HG03280 (cell line): Measurements from ENCODE around the gene TBC1D7.
"Not testable (repeated sequence)": the region's sequence is repeated elsewhere in the genome, so short reads cannot be mapped to it uniquely, and the experiment has no call there.

Source experiments
- ATAC-seq: cut with Tn5 transposase; IDR thresholded peaks from one replicate; pipeline ENCODE4 v1.9.1; 2021; ENCODE audit warnings: mild to moderate bottlenecking, moderate library complexity; ENCODE audit not compliant: unreplicated experiment

TBC1D7 gene

DNA sequence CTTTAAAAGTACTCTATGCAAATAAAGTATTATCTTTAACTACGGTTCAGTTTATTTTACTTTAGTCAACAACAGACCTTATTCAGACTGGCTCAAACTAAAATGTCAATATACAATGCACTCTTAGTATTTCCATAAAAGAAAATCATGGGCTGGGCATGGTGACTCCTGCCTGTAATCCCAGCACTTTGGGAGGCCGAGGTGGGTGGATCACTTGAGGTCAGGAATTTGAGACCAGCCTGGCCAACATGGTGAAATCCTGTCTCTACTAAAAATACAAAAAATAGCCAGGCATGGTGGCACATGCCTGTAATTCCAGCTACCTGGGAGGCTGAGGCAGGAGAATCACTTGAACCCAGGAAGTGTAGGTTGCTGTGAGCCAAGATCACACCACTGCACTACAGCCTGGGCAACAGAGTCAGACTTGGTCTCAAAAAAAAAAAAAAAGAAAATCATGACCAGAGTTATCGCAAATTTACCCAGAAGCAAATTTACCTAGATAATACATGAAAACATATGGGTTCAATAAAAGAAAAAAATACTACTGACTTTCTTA, 2.2 kb downstream of the TBC1D7 start:
- not testable (repeated sequence) for ATAC-seq

DNA sequence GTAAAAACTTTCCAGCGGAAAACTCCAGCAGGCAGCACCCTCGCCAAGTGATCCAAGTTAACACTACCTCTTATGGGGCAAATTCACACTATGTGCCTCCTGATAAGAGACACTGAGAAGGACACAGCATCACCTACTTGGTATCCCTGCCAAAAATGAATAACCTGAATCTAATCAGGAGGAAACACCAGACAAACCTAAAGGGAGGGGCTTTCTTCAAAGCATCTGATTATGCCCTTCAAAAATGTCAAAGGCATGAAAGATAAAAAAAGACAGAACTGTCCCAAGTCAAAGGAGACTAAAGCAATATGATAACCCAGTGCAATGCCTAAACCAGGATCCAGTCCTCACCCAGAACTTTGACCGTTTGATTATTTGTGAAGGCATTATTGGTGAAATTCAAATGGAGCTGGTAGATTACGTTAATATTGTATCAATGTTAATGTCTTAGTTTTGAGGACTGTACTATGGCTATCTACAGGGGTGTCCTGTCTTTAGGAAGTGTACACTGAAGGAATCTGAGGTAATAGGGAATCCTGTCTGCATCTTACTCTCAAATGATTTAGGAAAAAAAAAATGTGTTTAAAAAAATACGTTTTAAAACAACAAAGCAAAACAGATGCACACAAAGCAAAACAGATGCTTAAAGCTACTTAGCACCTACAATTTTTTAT, 8.3 kb downstream of the TBC1D7 start:
- no peak for ATAC-seq

DNA sequence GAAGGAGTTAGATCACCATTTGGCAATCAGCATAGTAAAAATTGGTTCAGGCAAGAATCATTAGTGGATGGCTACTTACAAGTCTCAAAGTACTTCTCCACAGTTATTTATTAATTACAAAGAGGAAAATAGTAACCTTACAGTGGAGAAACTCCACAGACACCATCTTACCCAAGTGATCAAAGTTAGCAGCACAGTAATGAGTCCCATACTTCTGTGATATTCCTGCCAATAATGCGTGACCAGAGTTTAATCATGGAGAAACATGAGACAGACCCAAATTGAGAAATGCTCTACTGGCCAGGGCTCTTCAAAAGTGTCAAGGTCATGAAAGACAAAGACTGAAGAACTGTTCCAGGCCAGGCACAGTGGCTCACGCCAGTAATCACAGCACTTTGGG, 9.5 kb downstream of the TBC1D7 start:
- ATAC-seq = no peak

DNA sequence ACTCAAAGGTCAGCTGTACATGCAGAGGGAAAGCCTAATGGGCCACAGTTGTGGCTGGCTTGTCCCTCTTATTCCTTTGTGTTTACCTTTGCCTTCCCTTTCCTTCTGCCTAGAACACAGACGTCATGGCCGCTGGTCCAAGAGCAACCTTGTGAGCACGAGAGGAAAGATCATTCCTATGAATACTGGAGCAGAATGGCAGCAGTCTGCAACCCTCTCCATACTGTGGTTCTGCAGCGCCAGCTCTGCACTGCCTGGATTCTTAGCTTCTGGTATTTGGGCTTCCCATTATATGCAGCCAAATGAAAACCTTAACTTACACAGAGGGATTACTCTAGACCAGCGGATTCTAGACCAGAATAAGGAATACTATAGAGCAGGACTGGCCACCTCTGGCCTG, 12.4 kb downstream of the TBC1D7 start:
- ATAC-seq = no peak

DNA sequence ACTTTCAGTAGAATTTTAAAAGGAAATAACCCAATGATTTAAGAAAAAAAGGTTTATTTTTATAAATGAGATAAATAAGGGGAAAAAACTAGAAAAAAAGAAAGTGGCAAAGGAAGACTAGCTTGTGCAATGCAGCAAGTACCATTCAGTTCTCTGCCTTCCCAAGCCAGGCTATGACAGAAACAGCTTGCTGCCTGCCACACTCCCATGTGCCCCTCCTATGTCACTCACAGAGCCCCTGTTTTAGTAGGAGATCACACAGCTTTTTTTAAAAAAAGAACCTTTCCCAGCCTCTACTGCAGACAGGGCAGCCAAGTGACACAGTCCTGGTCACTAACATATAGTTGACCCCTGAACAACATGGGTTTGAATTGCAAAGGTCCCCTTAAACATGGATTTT, 13.5 kb downstream of the TBC1D7 start:
- ATAC-seq = no peak

DNA sequence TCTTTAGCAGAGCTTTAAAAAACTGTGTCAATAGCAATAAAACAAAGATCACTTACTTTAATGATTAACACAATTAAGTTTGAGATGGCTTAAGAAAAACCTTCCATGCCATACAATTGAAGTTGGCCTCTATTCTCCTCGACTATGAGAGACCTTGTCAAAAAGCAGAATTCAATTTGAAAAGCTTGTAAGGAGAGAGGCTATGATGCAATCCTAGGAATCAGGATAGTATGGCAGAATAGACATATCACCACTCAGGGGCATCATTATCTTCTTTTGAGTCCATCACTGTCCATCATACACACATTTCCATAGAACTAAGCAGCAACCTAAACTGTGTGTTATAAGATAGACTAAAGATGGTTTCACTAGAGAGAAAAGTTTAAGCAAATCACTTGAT, 17.2 kb downstream of the TBC1D7 start:
- no peak for ATAC-seq

DNA sequence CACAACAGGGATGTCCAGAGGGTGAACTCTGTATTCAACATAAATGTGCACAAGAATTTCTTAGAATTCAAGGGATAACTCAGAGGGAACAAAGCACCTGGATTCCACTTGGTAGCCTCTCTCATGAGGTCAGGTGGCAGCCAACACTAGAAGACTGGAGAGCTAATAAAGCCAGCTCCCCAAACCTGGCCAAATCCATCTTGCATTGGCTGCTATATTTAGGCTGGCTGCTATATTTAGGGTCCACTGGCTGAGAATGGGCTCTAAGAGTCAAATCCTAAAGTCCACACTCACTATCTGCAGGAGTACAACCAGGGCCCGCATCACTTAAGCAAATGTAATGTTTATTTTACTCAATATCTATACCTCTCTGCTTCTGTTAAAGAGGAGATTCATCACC, 20.0 kb downstream of the TBC1D7 start:
- ATAC-seq = no peak

DNA sequence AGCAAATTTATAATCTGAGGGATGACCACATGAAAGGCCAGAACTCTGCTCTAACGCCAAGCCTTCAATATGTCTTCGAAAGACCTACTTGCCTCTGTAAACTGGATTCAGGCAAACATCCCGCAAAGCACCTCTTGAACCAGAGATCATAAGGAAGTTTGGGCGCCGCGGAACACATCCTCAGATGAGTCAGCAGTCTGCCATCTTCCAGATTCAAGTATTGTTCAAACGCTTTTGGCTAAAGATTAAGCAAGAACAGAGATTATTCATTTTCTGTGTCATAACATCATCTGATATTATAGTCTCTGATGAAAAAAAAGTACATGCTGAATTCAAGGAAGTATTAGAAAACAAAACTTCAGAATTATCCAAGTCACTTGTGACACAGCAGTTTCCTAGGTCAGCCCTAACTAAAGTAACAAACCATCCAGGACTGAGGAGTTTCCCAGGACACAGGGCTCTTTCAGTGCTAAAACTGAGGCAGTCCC, 20.8 kb downstream of the TBC1D7 start:
- no peak for ATAC-seq

DNA sequence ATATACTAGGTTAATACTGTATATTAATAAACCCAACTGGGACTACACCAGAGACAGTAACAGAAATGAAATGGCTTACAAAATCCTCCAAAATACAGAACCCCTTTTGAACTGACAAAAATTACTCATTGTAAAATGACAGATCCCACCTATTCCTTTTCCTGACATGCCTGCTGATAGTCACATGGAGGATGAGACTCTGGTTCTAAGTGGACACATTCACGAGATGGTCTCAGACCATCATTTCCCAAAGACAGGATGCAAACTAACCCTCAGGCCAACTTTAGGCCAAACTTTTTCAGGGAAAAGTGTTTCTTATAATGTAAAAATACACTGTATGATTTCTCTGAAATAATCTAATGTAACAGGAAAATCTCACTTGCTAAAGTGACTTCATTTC, 22.5 kb downstream of the TBC1D7 start:
- ATAC-seq = no peak

DNA sequence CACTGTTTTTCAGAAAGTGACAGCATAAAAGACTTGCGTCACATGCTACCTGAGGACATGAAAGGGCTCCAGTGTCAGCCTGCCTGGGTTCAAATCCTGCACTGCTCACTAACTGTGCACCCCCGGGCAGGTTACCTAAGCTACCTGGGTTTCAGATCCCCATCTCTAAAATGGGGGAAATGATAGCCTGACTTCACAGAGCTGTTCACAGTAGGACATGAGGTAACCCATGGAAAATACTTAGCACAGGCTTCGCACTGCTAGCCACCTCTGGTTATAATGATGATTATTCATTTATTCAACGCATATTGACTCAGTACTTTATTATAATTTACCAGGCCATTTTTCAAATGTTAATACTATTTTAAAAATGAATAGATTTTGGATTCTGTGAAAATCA, 23.0 kb downstream of the TBC1D7 start:
- no peak for ATAC-seq

DNA sequence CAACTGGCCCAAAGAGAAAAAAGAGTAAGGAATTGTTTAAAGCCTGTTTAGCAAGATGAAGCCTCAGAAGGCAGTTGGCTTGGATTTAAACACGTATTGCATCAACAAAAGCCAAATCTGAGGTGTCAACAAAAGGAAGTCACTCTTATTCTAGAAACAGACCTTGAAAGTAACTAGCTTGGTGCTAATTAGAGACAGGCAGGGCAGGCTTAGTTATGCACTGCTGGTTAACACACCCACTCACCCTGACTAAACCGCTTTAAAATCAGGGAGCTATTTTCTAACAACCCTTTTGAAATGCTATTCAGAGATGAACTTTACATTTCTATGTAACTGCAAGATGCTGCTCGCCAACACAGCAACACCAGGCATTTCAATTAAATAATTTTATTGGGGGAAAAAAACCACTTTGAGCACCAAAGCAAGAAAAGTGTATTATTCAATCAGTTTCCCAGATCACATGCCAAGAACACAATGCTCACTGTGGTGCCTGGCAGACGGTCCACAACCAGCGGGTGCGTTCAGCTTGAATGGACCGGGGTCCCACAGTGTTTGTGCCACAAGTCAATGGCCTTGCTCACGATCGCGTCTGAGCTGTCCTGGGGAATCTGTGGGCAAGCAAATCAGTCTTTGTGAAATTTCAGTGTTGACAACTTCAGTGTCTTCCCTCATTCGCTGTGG, 23.6 kb downstream of the TBC1D7 start:
- no peak for ATAC-seq

DNA sequence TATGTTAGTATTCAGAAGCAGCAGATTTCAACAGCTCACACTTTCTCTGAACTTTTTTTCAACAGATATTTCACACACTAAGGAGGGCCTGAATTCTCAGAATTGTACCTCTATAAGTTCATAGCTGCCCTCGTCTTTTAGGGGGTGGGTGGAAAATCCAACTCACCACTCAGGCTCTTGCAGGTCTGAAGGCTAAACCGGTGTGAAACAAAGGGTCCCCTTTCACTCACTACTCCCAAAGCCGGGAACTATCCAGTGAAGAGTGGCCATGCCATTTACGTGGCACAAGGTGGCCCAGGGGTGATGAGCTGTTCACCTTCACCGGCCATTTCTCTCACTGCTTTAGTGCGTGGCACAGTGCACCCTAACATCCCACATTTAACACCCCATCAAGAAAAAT, 24.2 kb downstream of the TBC1D7 start:
- ATAC-seq = no peak

DNA sequence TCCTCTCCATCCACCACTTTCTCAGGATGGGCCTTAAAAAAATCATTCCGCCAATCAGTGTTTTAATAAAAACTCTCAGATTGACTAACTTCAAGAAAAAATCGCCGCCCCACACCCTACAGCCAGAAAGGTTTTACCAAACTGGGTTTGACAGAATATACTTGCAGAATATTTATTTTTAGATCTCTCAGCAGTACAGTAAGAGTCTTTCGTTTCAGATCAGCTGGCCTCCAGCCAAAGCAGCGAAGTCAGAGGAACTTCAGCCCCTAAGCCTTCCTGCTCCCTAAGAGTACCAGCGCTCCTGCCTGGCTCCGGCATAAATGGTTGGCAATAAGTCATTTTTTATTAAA, 24.7 kb downstream of the TBC1D7 start:
- ATAC-seq = peak; percentile 46

DNA sequence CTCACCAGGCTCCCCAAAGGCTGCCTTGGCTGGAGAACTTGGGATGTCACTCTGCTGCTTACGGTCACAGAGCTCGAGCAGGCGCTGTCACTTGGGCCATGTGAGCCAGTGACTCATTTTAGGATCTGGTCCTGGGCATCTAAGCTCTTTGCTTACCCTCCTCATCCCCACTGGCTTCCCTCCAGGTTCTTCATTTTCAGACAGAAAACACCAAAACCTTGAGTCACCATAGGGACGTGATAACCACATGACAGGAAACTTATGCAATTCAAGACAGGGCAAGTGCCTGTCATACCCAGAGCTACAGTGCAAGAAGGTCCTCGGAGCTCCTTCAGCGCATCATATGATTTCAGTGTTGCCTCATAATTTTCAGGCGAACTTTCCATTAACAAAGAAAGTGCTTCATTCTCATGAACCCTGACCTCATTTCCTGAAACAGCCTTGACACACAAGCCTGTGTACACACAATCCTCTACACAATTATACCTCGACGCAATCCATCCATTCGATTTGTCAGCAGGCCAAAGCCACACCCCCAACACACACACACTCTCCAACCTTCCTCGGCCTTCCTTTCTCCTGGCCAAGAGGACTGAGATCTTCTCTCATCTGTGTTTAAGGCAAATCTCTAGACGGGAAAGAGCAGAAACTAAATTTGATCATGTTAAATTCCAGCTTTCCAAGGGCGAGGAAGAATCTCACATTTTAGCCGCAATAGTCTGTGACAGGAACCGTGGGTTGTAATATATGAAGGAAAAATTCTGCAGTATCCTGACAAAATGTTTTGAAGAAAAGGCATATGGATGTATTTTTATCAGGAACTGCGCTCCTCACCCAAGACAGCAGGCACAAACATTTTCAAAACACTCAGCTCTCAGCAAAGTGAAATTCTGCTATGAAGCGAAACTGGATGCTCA, 25.3 kb downstream of the TBC1D7 start:
- ATAC-seq = peak; percentile 70

DNA sequence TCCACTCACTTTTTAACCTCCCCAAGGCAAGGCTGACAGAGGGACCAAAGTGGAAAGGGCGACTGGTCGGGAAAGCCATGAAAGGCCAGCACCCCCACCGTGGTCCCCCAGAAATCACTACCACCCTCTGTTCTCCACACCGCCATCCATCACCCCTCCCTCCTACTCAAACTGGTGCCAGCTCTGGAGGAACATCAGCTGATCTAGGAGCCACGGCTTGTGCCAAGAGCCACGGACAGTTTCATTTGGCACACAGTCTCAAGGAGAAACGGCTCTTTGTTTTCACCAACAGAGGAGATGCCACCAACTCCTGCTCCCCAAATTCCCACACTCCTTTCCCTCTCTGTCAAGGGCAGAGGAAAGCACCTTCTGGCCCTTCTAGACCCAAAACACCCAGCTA, 26.0 kb downstream of the TBC1D7 start:
- no peak for ATAC-seq

DNA sequence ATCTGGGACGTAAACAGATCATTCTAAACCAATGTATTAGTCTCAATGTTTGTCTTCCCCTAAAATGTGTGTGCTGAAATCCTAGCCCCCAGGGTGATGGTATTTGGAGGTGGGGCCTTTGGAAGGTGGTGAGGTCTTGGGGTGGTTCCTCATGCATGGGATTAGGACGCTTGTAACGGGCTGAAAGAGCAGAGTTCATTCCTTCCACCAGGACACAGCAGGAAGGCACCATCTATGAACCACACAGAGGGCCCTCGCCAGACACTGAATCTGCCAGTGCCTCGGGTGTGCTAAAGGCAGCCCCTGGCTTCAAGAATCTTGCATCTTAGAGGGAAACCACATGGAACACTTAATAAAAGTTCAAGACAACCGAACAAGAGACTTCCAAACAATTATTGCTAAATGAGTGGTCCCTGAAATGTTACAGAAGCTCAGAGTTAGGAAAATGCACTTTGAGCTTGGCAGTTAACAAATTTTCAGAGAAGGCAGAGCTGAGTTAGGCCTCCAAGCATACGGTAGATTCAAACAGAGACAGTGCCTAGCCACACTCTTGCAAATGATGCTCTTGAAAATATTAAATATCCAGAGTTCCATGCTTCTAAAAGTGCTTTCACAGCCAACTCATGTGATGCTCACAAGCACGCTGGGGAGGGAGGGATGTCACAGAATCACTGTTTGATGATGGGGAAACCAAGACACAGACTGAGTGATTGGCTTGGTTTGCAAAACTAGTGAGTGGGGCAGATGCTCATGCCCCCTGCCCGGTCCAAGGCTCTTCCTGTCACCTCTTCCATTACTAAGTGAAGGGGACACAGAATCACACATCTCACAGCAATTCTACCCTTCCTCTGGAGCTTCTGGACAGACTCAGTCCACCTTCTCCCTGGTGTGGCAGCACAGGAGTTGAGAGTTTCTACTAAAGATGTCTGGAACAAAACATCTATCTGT, 27.4 kb downstream of the TBC1D7 start:
- no peak for ATAC-seq

DNA sequence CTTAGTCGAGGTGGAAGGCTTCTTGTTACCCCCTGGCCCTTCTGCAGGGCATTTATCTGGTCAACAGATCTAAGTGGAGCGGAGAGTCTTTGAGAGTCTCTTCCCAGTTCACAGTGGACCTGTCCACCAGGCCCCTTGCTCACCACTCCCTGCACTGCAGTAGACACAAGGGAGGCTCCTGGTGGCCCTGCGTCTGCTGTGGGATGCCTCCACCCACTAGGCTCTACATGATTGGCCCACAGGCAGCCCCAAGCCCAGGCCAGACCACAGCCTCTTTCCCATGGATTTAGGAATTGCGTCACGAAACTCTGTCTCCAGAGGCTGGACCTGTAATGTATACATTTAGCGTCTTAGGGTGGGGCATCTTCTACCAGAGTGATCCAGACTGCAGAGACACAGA, 28.4 kb downstream of the TBC1D7 start:
- ATAC-seq = no peak

DNA sequence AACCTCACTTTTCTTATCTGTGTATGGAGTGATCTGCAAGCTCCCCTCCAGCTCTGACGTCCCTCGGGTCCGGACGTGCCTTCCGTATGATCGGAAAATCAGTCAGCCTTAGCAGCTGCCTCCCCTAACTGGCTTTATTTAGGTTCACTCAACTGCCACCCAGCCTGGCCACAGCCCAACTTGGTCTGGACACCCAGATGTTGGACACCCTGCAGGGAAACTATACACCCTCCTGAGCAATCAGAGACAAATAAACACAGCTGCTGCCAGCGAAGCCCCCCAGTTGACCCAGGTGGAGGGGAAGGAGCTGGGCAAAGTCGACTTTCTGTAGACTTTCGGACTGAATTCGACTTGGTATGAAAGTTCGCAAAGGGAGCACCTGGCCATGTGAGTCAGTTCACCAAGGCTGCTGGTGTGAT, 28.9 kb downstream of the TBC1D7 start:
- ATAC-seq = no peak

DNA sequence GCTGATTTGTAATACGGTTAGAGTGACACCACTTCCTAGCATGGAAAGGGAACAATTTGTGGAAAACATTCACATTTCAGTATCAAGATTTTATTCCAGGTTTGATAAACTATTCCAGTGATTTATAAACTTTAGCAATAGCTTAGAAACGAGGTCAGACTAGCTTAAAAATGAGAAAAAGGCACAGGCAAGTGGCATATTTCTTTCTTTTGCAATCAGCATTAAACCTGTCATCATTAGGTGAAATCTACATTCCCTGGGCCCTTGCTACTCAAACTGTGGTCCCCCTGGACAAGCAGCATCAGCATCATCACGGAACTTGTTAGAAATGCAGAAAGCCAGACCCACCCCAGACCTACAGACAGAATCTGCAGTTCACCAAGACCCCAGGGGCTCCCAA, 29.9 kb downstream of the TBC1D7 start:
- no peak for ATAC-seq

DNA sequence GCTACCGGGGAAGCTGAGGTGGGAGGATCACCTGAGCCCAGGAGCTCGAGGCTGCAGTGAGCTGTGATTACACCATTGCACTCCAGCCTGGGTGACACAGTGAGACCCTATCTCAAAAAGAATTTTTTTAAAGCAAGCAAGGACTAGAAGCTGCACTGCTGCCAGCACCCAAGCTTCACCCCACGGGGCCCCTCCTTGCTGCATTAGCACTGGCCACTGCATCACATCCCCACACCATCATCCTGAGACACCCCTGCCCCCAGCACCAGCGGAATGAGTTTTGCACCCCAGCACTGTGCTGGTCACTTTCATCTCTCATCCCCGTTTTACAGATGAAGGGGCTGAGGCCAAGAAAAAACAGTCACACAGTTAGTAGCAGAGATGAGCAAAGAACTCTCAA, 30.9 kb downstream of the TBC1D7 start:
- ATAC-seq = no peak
